ENCODE data around the gene GABRD.

The GABRD gene

GRCh38 chr1:2024887-2025286 lies 5.7 kb downstream of the GABRD start:
- Histone ChIP-seq H3K4me1 (ENCODE audit: low read length) (no peaks in the 10 kb centered on the region), H3K4me3 (ENCODE audit: low read length) (no peak overlapping the region), H4K20me1 (ENCODE audit: insufficient read depth, low read length) (no peaks in the 10 kb centered on the region), H3K36me3 (replicated peaks; ENCODE audit: low read depth, low read length) (no peaks in the 10 kb centered on the region), H3K79me2 (ENCODE audit: low read length) (no peaks in the 10 kb centered on the region), H3K27me3 (ENCODE audit: low read depth, low read length) (no peaks in the 10 kb centered on the region), H3K27ac (ENCODE audit: low read length) (no peak overlapping the region), H3K9me3 (ENCODE audit: insufficient read depth, low read length) (no peaks in the 10 kb centered on the region), H3K9ac (ENCODE audit: low read length) (no peak overlapping the region), H2AFZ (ENCODE audit: low read depth, low read length) (no peak overlapping the region), H3K4me2 (ENCODE audit: low read length) (no peak overlapping the region)
- TF ChIP-seq CTCF (IDR thresholded peaks at IDR 0.05; ENCODE audit: low read depth, low read length) (no peak), EZH2phosphoT487 (IDR thresholded peaks at IDR 0.05; ENCODE audit: low read depth) (no peak)

GRCh38 chr1:2025491-2025981 lies 6.4 kb downstream of the GABRD start:
- Histone ChIP-seq H3K4me2 (ENCODE audit: low read length) (no peak overlapping the region), H2AFZ (ENCODE audit: low read depth, low read length) (no peak overlapping the region), H3K79me2 (ENCODE audit: low read length) (no peaks in the 10 kb centered on the region), H3K9me3 (ENCODE audit: insufficient read depth, low read length) (no peaks in the 10 kb centered on the region), H3K36me3 (replicated peaks; ENCODE audit: low read depth, low read length) (no peaks in the 10 kb centered on the region), H3K27me3 (ENCODE audit: low read depth, low read length) (no peaks in the 10 kb centered on the region), H4K20me1 (ENCODE audit: insufficient read depth, low read length) (no peaks in the 10 kb centered on the region), H3K4me3 (ENCODE audit: low read length) (no peak overlapping the region), H3K9ac (ENCODE audit: low read length) (no peak overlapping the region), H3K27ac (ENCODE audit: low read length) (no peak overlapping the region), H3K4me1 (ENCODE audit: low read length) (no peaks in the 10 kb centered on the region)
- no peak for TF ChIP-seq CTCF (IDR thresholded peaks at IDR 0.05; ENCODE audit: low read depth, low read length)
- TF ChIP-seq EZH2phosphoT487 (IDR thresholded peaks at IDR 0.05; ENCODE audit: low read depth) = no peak

GRCh38 chr1:2027961-2028583 lies 8.9 kb downstream of the GABRD start:
- Histone ChIP-seq H3K4me2 (ENCODE audit: low read length) (no peak overlapping the region), H3K9ac (ENCODE audit: low read length) (no peak overlapping the region), H3K9me3 (ENCODE audit: insufficient read depth, low read length) (no peaks in the 10 kb centered on the region), H2AFZ (ENCODE audit: low read depth, low read length) (no peak overlapping the region), H3K27me3 (ENCODE audit: low read depth, low read length) (peaks cover 14% of the 10 kb centered on the region; the same call in 1 of the 2 replicates), H3K4me1 (ENCODE audit: low read length) (no peaks in the 10 kb centered on the region), H3K36me3 (replicated peaks; ENCODE audit: low read depth, low read length) (no peaks in the 10 kb centered on the region), H4K20me1 (ENCODE audit: insufficient read depth, low read length) (no peaks in the 10 kb centered on the region), H3K4me3 (ENCODE audit: low read length) (no peak overlapping the region), H3K27ac (ENCODE audit: low read length) (no peak overlapping the region), H3K79me2 (ENCODE audit: low read length) (no peaks in the 10 kb centered on the region)
- TF ChIP-seq CTCF (IDR thresholded peaks at IDR 0.05; ENCODE audit: low read depth, low read length) (no peak), EZH2phosphoT487 (IDR thresholded peaks at IDR 0.05; ENCODE audit: low read depth) (no peak)

GRCh38 chr1:2028870-2029560 lies 9.9 kb downstream of the GABRD start:
- no peaks in the 10 kb centered on the region for H3K4me1 ChIP-seq (ENCODE audit: low read length)

More at GRCh38 chr1:2028870-2029560, 9.9 kb downstream of the GABRD start:
- Histone ChIP-seq H3K9me3 (ENCODE audit: insufficient read depth, low read length) (no peaks in the 10 kb centered on the region), H3K27me3 (ENCODE audit: low read depth, low read length) (peaks cover 14% of the 10 kb centered on the region; the same call in 1 of the 2 replicates), H4K20me1 (ENCODE audit: insufficient read depth, low read length) (no peaks in the 10 kb centered on the region), H3K4me3 (ENCODE audit: low read length) (no peak overlapping the region), H3K9ac (ENCODE audit: low read length) (no peak overlapping the region), H3K27ac (ENCODE audit: low read length) (no peak overlapping the region), H3K79me2 (ENCODE audit: low read length) (no peaks in the 10 kb centered on the region), H3K4me2 (ENCODE audit: low read length) (no peak overlapping the region), H3K36me3 (replicated peaks; ENCODE audit: low read depth, low read length) (no peaks in the 10 kb centered on the region), H2AFZ (ENCODE audit: low read depth, low read length) (no peak overlapping the region)
- TF ChIP-seq EZH2phosphoT487 (IDR thresholded peaks at IDR 0.05; ENCODE audit: low read depth) (no peak), CTCF (IDR thresholded peaks at IDR 0.05; ENCODE audit: low read depth, low read length) (no peak)
